SK-N-DZ (cell line): Measurements from ENCODE around the gene KIF6.

Source experiments
- DNase-seq: peaks from one replicate; pipeline ENCODE4 v3.0.0-alpha.2; 2015; ENCODE audit warnings: low spot score

Gene KIF6

DNA sequence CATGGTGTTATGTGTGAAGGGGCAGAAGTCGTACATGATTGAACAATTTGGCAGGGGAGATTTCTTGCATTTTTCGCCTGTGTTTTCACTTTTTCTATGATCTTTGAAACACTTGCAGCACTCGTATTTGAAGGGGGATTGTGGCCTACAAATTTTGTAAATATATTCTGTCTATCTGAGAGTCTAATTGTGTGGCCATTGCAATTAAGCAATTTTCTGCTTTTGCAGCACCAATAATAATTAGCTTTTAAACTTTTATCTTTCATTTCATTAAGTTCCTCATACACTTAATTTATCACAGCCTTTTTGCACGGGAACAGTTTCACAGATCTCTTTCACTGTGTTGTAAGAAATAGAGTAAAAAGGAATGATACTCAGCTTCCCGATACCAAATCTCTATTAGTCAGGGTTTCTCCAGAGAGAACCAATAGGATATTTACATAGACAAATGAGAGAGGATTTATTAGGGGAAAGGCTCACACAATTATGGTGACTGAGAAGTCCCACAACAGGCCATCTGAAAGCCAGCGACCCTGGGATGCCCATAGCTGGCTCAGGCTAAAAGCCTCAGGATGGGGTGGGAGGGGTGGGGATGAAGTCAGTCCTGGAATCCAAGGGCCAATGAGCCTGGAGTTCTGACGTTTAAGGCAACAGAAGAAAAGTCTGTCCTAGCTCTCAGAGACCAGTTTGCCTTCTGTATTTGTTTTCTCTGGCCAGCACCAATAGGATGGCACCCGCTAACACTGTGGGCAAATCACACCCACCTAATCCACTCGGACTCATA, 58.3 kb downstream of the KIF6 start:
- DNase-seq = no peak

GRCh38 chr6:39665861-39666260, 59.3 kb downstream of the KIF6 start:
- no peak for DNase-seq

DNA sequence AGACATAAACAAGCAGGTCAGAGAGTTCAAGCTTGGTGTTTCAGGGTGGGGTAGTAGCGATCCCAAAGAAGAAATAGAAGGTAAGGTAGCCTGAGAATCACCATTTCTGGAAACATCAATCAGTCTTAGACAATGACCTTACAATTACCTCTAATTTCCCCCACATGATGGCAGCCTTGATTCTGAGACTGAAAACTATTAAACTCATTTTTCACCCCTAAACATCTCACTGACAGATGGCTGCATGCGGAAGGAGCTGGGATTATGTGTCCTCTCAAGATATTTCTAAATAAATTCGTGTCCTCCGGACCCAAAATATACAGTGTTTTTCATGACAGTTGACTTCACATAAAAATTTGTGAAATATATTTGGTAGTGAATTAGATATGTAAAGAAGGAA, 61.0 kb downstream of the KIF6 start:
- no peak for DNase-seq

GRCh38 chr6:39657355-39658135, 67.7 kb downstream of the KIF6 start:
- DNase-seq = no peak

DNA sequence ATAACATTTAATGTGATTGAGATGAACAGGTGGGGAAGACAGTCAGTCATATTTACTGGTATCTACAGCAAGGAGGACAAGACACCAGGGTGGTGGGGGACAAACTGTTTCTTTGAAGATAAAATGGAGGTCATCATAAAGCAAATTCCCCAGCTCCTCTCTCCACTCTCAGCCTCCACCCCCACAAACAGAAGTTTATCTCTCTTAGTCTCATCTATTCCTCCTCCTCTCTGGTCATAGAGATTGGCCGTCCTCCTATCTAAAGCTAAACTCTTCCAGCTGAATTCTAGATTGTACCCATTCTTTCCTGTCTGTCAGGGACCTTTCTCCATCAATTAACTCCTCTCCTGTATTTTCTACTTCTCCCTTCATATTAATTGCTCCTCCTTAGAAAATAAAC, 71.1 kb downstream of the KIF6 start:
- DNase-seq = no peak

- DNase-seq = no peak
Measured at GRCh38 chr6:39653612-39654011, 71.6 kb downstream of the KIF6 start.

DNA sequence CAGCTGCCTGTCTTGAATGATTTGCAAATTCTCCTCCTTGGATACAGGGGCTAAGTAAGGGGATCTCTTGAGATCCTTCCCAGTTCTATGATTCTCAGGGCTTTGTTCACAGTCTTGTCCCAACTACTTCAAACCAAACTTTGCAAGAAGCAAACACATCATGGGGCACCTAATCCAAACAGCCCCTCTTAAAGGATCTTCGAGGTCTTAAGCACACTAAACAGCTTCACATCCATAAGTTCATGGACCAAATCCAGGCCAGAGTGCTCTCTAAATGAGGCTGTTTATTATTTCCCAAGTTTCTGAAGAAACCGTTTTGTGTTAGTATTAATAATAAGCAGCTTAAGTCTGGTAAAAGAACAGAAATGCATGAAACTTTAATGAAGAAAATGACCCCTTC, 75.2 kb downstream of the KIF6 start:
- DNase-seq = no peak

DNA sequence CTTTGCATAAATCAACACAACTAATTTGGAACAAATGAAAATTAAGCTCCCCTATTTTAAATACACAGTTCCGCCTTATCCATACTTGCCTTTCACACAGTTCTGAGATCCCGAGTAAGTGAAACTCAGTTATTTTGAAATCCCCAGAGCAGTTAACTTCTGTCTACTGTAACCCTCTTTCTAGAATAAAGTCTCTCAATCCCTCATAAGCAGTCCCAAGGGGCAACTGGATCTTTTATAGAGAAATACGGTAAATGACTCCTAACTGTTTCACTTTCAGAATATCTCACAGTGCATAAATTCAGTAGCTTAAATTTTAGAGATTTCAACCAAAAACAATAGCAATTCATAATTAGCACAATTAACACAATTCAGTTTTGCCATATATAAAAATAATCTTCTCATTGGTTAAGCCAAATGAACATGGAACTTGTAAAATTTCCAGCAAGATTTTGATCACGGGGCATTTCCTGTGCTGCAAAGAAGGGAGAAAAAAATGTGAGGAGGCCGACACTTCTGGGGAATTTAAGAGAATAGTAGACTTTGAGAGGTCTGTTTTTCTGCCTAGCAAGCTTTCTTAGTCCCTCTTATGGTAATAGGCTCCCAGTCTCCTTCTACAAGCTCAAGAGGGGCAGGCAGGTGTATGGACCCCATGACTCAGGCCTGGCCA, 78.3 kb downstream of the KIF6 start:
- DNase-seq = no peak

DNA sequence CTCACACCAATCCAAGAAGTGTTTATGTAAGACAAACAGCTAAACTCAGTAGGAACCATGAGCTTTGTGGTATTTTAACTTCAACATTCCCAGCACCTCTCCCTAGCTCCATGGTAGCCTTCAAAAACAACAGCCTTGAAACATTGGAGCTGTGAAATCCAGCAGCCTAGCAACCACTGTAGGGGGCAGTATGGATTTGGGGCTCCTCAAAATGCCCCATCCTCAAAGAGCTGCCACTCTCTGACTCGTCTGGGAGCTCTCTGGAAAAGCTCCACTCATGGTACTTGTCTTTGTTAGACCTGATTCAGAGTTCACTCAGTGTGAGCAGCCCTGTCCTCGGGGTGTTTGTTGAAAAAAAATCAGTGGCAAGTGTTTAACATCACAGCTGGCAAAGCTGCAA, 82.9 kb downstream of the KIF6 start:
- no peak for DNase-seq

DNA sequence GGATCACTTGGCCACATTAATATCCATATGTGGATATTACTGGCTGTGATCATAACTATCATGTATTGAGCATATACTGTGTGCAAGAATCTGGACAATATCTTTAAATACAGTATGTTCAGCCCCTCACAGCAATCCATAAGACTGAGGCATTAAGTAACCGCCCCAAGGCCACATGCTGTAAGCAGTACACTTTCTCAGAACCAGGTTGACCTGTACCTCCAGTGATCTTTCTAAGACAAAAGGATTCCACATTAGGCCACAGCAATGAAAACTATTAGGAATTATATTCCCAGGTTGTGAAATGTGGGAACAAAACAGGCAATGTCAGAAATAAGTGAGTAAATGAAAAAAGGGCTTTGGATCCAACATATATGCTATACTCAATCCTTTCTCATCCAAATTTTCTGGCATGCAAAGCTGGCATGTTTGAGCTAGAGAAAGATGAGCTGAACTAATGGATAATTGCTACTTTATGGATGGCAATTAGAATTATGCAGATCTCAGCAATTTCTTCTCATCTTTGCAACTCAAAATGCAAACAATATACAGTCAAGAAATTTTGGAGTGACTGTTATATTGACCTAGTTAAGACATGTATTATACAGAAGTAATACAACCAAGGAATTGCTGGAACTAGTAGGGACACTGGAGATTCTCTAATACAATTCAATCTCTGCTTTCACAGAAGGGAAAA, 86.9 kb downstream of the KIF6 start:
- no peak for DNase-seq

DNA sequence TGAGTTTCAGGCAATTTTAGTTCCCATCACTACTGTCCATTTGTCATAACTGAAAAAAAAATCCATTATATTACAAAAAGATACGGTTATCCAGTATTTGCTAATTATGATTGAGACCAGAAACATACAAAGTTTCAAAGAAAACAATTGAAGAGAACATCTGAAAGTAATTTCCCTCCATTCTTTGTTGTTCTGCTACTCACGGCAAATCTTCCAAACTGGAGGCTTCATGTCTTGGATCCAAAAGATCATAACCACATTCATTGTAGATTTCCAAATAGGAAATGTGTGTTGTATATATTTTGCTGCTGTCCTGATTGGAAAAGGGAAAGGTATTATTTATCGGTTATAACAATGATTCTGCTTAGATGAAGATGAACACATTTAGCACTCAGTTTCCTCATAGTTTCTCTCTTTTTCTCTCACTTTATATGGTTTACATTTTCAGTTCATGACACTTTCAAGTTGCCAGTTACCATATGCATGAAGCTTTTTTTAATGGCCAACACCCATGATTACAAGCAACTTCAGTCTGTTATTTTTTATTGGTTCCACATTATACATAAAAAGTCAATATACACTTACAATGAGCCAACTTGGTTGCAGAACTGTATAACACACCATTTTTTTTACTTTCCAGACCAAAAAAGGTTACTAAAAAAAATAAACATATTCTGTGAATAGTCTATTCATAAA, 90.4 kb downstream of the KIF6 start:
- no peak for DNase-seq

- no peak for DNase-seq
Measured at GRCh38 chr6:39625209-39625608, 100.0 kb downstream of the KIF6 start.

DNA sequence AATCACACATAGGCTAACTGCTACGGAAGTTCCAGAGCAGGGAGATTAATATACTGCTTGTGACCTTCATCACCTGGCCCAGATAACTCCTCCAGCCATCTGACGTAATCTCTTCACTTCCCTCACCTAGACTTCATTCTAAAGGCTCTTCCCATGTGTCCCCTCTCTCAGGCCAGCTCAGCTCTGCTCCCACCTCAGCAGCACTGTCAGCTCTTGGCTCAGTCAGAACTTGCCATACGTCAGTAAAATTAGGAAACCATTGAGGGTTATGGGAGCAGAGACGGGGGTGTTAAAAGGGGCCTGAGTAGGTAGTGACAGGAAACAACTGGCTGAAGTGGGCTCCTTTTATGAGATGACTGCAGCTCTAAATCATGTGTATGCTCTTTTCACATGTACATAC, 101.5 kb downstream of the KIF6 start:
- no peak for DNase-seq

DNA sequence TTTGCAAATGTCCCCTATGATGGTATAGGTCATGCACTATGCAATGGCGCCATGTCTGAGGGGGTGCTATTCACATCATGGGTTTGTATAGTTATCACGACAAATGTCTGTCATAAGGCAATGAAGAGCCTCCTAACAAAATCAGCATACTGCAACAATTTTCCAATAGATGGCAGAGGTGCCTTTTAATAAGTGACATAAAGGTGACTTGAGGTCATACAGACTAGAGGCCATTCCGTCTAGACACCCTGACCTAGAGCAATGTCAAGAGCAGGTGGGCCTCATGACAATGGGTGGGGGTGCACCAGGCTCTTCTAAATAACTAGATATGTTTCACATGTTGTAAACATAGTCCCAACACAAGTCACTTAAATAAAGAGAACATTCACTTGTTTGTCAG, 107.7 kb downstream of the KIF6 start:
- no peak for DNase-seq

- DNase-seq = no peak
Measured at GRCh38 chr6:39617026-39617425, 108.2 kb downstream of the KIF6 start.

DNA sequence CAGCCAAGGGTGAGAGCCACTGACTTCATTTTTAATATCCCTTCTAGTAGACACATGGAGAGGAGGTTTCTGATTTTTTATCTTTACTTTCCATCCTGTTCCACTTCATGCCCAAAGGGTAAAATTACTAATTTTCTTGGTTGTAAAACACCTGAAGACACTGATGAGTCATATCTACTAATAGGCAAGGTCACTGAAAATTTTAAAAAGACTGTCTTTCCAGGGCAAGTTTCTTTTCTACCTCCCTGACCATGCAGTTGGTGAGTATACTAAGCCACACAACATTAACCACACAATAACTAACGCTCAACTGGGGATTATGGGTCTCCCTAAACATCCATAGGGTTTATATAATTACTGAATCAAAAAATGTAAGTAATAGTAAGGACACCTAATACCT, 109.6 kb downstream of the KIF6 start:
- DNase-seq = no peak

GRCh38 chr6:39614393-39614950, 110.7 kb downstream of the KIF6 start:
- no peak for DNase-seq

DNA sequence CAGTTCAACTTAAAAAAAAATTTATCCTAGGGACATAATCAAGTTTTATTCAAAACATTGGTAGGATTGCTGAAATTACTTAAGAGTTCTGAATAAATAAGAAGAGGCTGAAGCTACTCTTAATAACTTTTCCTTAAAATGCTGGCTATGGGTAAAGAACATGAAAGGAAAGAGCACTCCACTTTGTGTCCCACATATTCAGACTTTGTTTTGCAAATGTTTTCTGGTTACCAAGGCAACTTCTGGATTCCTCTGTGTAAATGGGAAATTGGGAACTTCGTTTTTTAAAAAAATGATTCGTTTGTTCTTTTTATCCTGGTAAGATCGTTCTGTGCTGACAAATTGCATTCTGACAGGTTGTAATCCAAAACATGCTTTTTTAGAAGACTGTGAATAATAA, 115.0 kb downstream of the KIF6 start:
- no peak for DNase-seq

- no peak for DNase-seq
Measured at GRCh38 chr6:39608652-39609345, 116.4 kb downstream of the KIF6 start.
